ENCODE measurements around the gene LRRTM2. TPM values are rescaled to one million over a fixed set of nuclear protein-coding genes. Genes with fewer than 3 reads are reported as not detected.

The LRRTM2 gene
- total and polyA plus RNA-seq, 3 donors from 2014 or later, result 0.09 to 0.19 (median 0.16) TPM

DNA sequence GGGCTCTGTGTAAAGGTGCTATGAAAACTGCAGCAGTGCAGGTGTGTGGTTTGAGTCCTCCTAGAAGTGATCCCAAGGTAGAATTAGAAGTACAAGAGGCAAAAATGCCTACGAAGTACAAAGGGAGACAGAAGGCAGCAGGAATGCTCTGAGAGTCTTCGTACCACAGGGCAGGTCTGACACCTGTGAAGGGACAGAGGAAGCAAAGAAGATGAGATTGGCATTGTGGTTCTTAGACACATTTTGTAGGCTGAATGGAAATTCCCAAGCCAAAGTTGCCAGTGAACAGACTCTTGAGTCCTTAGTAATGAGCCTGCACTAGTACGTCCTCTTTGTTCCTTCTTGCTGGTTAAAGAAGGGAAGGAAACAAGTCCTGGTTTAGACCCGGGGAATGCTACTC, 1.7 kb upstream of the LRRTM2 start:
- H3K4me1 ChIP-seq, result peaks cover 7% of the 10 kb centered on the region
- no peaks in the 10 kb centered on the region for H3K27me3 ChIP-seq
- H3K9me3 ChIP-seq, result no peaks in the 10 kb centered on the region
- H3K27ac ChIP-seq, result no peak overlapping the region
- DNase-seq, result no peak
- TF ChIP-seq, protein P1, sequence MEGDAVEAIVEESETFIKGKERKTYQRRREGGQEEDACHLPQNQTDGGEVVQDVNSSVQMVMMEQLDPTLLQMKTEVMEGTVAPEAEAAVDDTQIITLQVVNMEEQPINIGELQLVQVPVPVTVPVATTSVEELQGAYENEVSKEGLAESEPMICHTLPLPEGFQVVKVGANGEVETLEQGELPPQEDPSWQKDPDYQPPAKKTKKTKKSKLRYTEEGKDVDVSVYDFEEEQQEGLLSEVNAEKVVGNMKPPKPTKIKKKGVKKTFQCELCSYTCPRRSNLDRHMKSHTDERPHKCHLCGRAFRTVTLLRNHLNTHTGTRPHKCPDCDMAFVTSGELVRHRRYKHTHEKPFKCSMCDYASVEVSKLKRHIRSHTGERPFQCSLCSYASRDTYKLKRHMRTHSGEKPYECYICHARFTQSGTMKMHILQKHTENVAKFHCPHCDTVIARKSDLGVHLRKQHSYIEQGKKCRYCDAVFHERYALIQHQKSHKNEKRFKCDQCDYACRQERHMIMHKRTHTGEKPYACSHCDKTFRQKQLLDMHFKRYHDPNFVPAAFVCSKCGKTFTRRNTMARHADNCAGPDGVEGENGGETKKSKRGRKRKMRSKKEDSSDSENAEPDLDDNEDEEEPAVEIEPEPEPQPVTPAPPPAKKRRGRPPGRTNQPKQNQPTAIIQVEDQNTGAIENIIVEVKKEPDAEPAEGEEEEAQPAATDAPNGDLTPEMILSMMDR (IDR thresholded peaks at IDR 0.05), result no peak
- TF ChIP-seq POLR2A (IDR thresholded peaks at IDR 0.05), result no peak
- H3K36me3 ChIP-seq (ENCODE audit: low read depth, missing control alignments), result no peaks in the 10 kb centered on the region
- H3K4me3 ChIP-seq, result no peak overlapping the region
- intact Hi-C loops (cut with DNase I; ENCODE audit: low total_unique reads), result no loop called here
- 95 to 97% methylated on average over 4 of the region's 4 CpGs for WGBS, 2 donors

DNA sequence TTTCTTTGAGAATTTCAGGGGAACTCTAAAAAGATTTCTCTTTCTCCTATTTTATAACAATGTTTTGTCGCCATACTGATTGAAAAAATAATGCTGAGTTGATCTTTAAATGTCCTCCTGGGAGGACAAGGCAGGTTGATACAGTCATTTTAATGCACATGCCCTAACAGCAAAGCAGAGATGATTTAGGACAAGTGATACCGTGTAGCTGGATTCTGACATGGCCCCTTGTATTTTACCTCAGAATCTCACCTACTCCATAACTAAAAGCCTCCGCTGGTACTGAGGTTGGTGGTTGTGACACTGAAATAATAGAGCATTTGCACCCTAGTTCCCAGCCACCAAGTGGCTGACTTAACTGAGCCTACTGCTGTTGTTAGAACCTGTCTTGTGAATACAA, 811 bp upstream of the LRRTM2 start:
- DNase-seq, result no peak
- H3K27ac ChIP-seq, result no peak overlapping the region
- 97 to 98% methylated on average over 3 of the region's 3 CpGs for WGBS, 2 donors
- TF ChIP-seq POLR2A (IDR thresholded peaks at IDR 0.05), result no peak
- TF ChIP-seq, protein P1 (IDR thresholded peaks at IDR 0.05), result no peak
- H3K9me3 ChIP-seq, result no peaks in the 10 kb centered on the region
- no peaks in the 10 kb centered on the region for H3K27me3 ChIP-seq
- intact Hi-C loops (cut with DNase I; ENCODE audit: low total_unique reads), result no loop called here
- peaks cover 7% of the 10 kb centered on the region for H3K4me1 ChIP-seq
- no peaks in the 10 kb centered on the region for H3K36me3 ChIP-seq (ENCODE audit: low read depth, missing control alignments)
- H3K4me3 ChIP-seq, result no peak overlapping the region

DNA sequence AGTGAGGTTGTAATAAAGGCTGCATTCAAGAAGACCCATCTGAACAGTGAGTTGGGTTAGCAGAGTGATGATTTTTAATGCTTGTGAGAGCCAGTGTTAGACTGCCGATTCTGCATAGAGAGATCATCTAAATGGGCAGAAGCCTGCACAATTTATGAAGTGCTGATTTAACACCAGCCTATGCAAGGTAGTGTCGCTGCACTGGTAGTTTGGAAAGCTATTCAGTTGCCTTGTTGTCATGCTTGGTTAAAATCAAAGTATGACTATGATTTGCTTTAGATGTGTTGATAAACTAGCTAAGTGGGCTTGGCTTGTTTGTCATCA, 379 bp upstream of the LRRTM2 start:
- H3K27me3 ChIP-seq, result no peaks in the 10 kb centered on the region
- no peaks in the 10 kb centered on the region for H3K36me3 ChIP-seq (ENCODE audit: low read depth, missing control alignments)
- intact Hi-C loops (cut with DNase I; ENCODE audit: low total_unique reads), result no loop called here
- DNase-seq, result no peak
- H3K27ac ChIP-seq, result no peak overlapping the region
- TF ChIP-seq, protein P1 (IDR thresholded peaks at IDR 0.05), result no peak
- no peak for TF ChIP-seq POLR2A (IDR thresholded peaks at IDR 0.05)
- H3K4me1 ChIP-seq, result peaks cover 7% of the 10 kb centered on the region
- no peaks in the 10 kb centered on the region for H3K9me3 ChIP-seq
- H3K4me3 ChIP-seq, result no peak overlapping the region
- 76 to 80% methylated on average over 2 of the region's 2 CpGs for WGBS, 2 donors

DNA sequence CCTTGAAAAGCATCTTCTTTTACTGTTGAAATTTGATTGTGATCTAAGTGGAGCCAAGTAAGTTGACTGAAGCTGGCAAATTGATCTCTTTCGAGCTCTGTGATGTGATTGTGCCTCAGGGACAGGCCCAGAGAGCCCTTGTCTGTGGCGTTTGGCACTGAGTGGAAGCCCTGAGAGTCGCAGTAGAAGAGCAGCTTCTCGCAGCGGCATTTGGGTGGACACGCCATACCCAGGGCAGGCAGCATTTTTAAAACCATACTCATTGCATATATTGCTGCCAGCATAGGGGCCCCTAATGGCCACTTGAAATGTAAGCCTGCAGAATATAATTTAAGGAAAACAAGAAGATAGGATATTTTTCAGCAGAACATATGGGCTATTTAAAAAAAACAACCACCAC, 894 bp downstream of the LRRTM2 start:
- H3K4me3 ChIP-seq, result no peak overlapping the region
- peaks cover 7% of the 10 kb centered on the region for H3K4me1 ChIP-seq
- no peak for TF ChIP-seq POLR2A (IDR thresholded peaks at IDR 0.05)
- TF ChIP-seq, protein P1 (IDR thresholded peaks at IDR 0.05), result no peak
- H3K27ac ChIP-seq, result no peak overlapping the region
- no peaks in the 10 kb centered on the region for H3K27me3 ChIP-seq
- H3K9me3 ChIP-seq, result no peaks in the 10 kb centered on the region
- intact Hi-C loops (cut with DNase I; ENCODE audit: low total_unique reads), result no loop called here
- no peaks in the 10 kb centered on the region for H3K36me3 ChIP-seq (ENCODE audit: low read depth, missing control alignments)
- WGBS, 2 donors, result 90 to 91% methylated on average over 6 of the region's 6 CpGs
- DNase-seq, result no peak

DNA sequence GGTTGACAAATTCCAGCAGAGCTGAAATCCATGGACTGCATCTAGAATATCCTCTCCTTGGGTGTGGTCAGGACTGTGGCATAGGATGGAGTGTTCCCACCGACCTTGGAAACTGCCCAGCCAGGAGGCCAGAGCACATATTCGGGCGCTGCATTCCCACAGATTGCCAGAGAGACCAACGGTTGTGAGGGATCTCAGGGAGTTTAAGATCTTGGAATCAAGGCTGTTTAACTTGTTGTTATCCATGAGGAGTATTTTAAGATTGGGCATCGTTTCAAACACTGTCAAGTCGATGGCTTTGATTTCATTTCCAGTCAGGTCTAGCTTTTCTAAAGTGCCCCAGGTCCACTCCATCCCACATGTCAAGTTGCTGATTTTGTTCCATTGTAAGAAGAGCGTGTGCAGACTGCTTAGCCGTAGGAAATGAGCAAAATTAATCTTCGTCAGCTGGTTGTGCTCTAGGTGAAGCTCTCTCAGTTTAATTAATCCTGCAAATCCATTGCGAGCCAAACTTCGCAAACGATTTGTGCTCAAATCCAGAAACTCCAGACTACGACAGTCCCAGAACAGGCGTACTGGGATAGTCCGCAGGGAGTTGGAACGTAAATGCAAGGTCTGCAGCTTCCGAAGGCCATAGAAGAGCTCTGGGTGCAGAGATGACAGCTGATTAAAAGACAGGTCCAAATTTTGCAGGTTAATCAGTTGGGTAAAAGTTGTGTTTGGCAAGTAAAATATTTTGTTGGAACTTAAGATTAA, 1.5 kb downstream of the LRRTM2 start:
- Histone ChIP-seq H3K27ac (no peak overlapping the region), H3K4me3 (no peak overlapping the region), H3K27me3 (no peaks in the 10 kb centered on the region), H3K36me3 (ENCODE audit: low read depth, missing control alignments) (no peaks in the 10 kb centered on the region), H3K9me3 (no peaks in the 10 kb centered on the region), H3K4me1 (peaks cover 7% of the 10 kb centered on the region)
- TF ChIP-seq, protein P1 (IDR thresholded peaks at IDR 0.05), result no peak
- no peak for TF ChIP-seq POLR2A (IDR thresholded peaks at IDR 0.05)
- WGBS, 2 donors, result 73 to 78% methylated on average over 17 of the region's 17 CpGs
- DNase-seq, result no peak
- intact Hi-C loops (cut with DNase I; ENCODE audit: low total_unique reads), result no loop called here

Data from testis (tissue), 3 donors.